NCI-H2107 treated with DMSO at 0.1 percent for 48 hours (cell line): ENCODE results near the gene ZNF883.
"Not testable (repeated sequence)": the region's sequence is repeated elsewhere in the genome, so short reads cannot be mapped to it uniquely, and the experiment has no call there.

Source experiments
- DNase-seq: peaks from one replicate; lab custom pipeline; 2025; ENCODE audit not compliant: unreplicated experiment; lab: John Stamatoyannopoulos, UW

Gene ZNF883

DNA sequence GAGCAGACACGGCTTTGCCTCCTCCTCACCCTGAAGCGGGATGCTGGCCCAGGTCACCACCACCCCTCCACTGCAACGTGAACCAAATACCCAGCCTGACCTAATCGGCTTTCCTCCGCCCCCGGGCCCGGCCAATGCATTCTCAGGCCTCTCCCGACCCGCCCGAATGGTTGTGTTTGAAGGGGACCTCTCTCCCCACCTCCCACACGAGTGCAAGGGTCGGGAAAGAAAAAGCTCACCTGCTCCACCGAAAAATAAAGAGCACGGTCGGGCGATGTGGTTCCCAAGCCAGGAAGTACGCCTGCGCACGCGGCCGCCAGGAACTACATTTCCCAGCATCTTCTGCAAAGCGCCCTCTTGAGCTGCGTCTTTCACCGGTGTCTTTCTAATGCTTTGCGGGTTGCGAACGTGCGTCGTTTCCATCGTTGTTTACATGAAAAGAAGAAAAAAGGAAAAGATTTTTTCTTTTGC is at the start of gene ZNF883:
Gene ZNF883, minus strand, starts transcription at position 282 of the 471 bp plus-strand sequence.
- DNase-seq, result no peak

DNA sequence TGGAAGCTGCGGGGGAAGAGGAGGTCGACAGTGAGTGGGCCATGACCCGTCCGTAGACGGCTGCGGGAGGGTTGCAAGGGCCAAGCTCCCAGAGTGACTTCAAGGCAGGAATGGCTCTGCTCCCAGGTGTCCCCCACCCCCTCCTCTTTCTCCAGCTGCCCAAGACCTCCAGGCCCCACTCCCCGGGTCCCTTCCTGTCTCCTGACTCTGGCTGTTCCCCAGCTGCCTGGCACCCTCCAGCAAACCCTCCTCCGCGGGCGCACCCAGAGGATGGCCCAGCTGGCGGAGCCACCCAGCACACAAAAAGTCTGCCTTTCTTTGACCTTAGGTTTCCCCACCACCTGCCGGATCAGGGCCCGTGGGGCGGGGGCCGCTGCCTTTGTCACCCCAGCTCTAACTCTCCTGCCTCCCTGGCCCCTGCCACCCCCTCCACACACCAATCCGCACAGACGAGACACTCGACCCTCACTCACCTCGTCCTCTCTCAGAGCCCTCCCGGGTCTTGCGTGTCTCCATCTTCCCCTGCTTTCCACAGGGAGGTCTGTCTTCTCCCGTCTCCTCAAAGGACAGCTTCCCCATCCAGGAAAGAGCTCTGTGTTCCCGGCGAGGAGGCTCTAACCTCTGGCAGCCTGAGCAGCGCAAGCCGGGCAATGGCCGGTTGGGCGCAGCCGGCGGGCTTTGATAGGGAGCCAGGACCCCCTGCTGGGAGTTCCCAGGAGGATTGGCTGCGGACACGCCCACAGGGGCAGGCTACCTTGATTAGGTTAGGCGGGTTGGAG is 49.3 kb upstream of the ZNF883 start:
- DNase-seq, result not testable (repeated sequence)

DNA sequence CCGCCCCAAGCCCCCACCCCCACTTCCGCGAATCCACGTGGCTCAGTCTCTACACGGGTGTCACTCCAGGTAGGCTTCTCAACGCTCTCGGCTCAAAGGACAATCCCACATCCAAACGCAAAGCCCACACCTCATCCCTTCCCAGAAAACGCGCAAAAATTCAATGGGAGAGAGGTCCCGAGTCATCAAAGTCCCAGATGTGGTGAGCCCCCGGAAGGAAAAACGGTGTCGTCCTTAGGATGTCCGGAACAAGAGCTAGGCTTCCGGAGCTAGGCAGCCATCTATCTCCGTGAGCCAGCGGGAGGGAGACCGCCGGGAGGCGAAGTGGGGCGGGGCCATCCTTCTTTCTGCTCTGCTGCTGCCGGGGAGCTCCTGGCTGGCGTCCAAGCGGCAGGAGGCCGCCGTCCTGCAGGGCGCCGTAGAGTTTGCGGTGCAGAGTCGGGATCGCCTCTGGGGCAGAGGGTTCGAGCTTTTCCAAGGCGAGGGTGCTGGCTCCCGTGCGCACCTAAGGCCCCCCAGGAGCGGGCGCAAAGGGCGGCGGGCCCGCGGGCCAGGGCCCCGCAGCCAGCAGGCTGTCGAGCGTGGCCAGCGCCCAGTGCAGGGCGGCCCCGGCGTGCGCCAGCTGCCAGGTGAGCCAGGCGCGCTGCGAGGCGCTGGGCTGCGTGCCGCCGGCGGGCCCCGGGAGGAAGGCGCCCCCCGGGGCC is 47.7 kb upstream of the ZNF883 start:
- DNase-seq, result not testable (repeated sequence)

DNA sequence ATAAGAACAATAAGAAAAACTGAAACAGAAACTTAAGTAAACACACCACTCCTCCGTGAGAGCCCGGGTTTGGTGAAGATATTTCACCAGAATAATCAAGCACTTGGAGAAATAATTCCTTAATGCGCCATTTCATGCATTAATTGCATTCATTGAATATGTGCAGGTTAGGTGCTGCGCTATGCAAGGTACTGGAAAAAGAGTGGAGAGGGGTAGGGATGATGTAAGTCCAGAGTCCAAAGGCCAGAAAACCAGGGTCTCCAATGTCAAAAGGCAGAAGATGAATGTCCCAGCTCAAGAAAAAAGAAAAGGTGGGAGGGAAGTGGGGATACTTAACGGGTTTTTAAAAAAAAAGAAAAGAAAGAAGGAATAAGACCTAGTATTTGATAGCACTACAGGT is 45.2 kb upstream of the ZNF883 start:
- no peak for DNase-seq

DNA sequence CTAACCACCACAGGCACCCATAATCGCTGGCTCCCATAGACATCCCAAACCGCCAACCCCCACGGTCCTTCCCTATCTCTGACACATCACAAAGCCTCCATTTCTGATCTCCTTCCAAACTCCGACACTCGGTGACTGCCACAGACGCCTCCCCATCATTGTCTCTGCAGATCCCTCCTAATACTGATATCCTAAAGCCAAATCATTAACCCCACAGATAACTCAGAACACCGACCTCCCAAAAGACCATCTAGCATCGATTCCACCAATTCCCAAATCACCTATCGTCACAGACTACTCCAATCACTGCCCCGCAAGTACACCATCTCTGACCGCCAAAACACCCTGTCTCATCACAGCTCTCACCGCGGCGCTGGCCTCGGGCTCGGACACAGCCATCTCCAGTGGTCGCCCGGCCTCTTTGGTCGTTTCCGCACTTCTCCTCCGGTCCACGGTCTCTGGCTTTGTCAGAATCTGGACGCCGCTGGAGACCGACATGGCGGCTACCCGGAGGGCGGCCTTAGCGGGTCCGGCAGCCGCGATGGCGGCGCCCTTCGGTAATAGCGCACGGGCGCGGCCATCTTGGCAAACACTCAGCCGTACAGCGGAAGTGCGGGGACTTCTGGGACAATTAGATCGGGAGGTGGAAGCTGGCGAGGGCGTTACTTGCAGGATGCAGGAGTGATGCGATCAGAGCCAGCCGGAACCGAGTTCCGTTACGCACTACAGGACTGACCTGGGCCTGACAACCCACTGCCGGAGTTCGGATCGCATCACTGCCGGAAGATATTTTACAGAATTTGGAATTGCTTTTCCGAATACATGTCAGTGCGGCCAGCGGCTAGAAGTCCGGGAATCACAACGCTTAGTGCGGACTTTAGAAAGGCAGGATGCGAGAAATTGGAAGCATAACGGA is 44.5 kb upstream of the ZNF883 start, which contains the start of gene ZFP37:
Gene ZFP37, minus strand, starts transcription at position 534 of the 916 bp plus-strand sequence. Its CDS starts 36 bp downstream, at position 498.
- no peak for DNase-seq

DNA sequence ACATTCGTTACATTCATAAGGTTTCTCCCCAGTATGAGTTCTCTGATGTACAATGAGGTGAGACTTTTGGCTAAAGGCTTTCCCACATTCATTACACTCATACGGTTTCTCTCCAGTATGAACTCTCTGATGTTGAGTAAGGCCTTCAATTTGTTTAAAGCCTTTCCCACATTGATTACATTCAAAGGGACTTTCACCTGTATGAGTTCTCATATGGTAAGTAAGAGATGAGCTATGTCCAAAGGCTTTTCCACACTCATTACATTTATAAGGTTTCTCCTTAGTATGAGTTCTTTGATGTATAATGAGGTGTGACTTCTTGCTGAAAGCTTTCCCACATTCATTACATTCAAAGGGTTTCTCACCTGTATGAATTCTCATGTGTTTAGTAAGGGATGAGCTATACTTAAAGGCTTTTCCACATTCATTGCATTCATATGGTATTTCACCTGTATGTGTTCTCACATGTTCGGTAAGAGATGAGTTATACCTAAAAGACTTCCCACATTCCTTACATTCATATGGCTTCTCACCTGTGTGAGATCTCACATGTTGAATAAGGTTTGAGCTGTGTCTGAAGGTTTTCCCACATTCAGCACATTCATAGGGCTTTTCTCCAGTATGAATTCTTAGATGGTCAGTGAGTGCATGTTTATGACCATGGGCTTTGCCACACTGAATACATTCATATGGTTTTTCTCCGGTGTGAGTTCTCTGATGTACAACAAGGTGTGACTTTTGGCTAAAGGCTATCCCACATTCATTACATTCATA is 31.1 kb upstream of the ZNF883 start:
- DNase-seq, result no peak

DNA sequence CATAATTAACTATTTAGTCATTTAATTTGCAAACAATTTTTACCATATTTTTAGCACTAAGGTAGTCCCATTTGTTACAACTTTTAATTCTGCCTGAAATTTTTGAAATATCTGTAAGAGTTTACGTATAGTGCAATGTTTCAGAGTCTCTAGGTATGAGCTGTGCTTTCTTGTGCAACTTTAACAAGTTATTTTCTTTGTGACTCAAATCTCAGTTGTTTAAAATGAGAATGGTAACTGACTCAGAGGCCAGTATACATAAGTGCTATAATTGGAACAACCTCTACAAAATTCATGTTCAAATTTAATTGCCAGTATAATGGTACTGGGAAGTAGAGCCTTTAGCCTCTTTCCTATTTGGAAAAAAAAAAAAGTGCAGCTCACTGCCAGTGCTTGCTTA is 14.2 kb upstream of the ZNF883 start:
- DNase-seq, result no peak

DNA sequence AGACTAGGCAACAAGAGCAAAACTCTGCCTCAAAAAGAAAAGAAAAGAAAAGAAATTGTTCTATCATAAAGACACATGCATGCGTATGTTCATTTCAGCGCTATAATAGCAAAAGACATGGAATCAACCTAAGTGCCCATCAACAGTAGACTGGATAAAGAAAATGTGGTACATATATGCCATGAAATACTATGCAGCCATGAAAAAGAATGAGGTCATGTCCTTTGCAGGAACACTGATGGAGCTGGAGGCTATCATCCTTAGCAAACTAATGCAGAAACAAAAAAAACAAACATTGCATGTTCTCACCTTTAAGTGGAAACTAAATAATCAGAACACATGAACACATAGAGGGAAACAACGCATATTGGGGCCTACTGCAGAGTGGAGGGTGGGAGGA is 6.3 kb upstream of the ZNF883 start:
- DNase-seq, result no peak

DNA sequence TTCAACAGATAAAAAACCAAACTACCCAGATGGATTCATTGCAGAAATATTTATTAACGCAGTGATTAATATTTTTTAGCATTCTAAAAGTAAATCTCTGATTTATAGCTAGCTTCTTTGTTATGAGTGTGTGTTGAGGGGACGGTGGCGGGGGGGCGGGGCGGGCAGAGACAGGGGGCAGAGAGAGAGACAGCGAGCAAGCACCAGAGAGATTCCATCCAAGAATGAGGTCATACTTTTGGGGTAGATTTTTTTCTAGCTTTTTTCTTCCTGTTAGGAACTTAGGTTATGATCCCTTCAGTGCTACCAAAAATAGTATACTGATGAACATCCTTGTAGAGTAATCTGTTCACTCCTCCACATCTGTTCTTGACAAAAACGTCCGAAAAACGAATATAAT is 500 bp upstream of the ZNF883 start:
- DNase-seq, result no peak

DNA sequence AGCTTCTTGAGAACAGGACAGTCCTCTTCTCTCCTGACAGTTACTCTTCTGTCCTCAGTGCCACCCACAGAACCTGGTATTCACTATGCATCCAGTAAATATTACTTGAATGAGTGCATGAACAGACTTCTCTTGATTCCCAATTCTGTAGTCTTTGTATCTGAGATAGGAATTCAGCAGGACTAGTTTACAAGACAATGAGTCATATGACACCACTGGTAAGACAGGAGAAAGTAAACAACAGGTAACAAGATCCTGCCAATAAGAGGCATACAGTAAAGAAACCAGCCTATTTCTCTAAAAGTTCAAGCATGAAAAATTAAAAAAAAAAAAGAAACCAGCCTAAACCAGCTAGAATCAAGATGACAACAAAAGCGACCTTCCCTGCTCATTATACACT is 6.2 kb downstream of the ZNF883 start:
- no peak for DNase-seq

DNA sequence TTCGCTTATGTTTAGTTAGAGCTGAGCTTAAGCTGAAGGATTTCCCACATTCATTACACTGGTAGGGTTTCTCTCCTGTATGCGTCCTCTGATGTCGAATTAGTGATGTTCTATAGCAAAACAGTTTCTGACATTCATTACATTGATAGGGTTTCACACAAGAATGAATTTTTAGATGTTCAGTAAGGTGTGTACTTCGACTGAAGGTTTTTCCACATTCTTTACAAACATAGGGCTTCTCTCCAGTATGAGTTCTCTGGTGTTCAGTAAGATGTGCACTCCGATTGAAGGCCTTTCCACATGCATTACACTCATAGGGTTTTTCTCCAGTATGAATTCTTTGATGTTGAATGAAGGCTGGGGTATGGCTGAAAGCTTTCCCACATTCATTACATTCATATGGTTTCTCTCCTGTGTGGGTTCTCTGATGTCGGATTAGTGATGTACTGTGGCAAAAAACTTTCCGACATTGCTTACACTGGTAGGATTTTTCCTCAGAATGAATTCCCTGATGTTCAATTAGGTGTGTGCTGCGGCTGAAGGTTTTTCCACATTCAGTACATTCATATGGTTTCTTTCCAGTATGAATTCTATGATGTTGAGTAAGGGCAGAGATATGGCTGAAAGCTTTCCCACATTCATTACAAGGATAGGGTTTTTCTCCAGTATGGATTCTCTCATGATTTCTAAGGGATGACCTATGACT is 14.6 kb downstream of the ZNF883 start:
- no peak for DNase-seq

DNA sequence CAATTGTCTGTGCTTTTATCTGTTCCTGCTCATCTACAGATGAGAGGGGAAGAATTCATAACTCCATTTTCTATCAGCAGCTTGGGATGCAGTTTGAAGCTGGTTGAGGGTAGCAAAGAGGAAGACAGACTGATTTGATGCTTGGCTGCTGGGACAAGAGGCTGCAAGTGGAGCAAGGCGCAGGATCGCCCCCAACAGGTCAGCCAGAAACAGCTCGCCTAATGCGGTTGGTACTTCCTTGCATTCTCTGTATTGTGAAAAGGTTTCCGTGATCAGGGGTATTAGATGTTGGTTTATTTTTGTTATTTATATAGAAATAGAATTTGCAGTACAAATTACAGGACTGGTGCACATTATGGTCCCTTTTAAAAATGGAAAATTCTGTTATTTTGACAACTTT is 40.6 kb downstream of the ZNF883 start:
- no peak for DNase-seq

DNA sequence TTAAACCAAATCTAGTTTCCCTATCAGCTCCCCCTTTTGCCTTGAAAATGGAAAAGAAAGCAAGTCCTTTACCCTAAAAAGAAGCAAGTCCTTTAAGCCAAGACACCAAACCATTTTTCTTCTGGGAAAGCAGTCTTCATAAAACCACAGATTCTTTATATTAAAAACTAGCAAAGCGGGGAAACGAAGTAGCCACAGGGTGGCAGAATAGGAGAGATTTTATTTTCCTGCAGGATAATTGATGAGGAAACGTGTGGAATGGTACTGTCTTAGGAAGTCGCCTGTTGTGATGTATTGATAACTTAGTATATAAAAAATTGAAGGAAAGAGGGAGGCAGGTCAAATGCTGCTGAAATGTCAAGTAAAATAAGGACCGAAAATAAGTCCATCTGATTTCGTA is 41.1 kb downstream of the ZNF883 start:
- no peak for DNase-seq

DNA sequence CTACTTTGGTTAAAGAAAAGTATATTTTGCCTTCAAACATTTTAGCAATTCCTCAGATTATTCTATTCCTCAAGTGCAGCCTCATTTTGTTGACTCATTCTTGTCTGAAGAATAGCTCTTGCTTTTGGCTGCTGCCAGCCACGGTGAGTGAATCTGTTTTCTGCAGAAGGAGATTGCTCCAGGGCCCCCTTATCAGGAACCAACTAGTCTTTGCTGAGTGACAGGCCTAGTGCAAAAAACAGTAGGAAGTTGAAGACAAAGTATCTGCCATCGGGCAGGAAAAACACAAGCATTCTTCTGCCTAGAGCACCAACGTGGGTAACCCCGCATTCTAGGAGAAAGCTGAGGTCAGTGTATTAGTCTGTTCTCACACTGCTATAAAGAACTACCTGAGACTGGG is 42.3 kb downstream of the ZNF883 start:
- DNase-seq, result no peak

DNA sequence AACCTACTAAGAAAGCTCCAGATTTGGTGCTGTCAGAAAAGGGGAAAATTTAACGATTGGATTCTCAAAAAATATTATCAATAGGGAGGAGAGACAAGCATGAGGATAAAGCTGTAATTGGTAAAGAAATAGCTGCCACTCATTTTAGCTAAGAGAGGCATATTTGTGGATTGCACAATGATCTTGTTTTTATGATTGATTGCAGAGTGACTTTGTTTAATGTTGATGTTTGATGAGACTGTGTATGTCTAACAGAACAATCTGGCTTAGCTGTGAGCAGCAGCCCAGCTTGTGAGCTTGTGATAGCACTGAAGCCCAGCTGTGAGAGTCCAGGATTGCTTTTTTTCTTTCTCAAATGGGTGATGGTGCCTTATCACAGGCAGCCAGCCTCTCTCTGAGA is 56.4 kb downstream of the ZNF883 start:
- DNase-seq, result no peak

DNA sequence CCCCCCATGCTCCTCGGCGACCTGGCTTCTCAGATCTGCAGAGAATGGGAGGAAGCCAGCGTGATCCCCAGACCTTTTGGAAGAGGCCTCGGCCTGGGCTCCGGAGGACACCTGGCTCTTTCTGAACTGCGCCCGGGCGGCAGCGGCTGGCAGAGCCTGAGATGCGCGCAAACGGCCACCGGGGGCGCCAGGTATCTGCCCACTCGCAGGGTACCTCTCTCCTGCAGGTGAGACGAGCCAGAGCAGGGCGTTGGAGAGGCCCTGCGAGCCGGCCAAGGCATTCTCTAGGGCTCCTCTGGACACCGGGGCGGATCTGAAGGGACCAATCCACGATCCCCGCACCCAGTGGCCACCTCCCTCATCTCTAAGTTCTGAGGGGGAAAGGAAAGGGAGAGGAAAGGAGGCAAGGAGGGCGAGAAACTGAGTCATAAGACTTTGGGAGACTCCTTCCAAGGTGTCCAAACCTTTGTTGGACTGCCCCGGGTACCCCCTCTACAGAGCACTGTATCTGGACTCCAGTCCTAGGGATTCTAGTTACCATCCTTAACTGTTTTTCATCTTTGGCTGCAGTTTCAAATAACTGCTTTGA is 66.3 kb downstream of the ZNF883 start:
- no peak for DNase-seq

DNA sequence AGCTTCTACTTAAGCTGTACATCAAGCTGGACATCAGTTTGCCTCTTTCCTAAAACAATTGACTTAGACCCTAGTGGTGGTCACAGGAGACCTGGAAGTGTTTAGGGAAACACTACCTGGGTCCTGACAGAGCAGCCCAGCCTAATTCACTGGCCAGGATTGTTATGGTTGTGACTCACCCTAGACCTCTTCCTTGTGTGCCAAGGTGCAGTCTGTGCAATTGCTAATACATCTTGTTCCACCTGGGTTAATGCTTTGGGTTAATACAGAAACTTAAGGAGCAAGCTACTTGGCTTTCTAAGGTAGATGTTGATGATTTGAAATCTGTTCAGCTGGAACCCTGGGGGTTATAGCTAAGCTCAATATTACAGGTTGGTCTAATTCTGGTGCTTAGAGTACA is 72.6 kb downstream of the ZNF883 start:
- DNase-seq, result no peak

DNA sequence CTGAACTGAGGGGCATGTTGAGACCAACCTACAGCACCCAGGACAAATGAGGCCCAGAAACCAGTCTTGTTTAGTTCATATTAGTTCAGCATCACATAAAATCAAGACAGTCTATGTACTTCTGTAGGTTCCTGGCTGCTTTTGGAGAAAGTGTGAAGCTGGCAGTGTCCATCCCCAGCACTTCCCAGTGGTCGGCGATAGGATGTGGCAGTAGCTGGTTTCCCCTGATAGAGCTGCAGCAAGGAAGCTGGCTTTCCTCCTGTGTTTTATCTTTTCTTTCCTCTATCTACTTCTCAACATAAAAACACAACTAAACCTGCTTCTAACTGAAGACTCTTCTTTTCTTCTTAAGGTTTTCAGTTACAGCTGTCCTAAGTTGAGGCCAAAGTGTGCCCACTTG is 78.3 kb downstream of the ZNF883 start:
- DNase-seq, result no peak

DNA sequence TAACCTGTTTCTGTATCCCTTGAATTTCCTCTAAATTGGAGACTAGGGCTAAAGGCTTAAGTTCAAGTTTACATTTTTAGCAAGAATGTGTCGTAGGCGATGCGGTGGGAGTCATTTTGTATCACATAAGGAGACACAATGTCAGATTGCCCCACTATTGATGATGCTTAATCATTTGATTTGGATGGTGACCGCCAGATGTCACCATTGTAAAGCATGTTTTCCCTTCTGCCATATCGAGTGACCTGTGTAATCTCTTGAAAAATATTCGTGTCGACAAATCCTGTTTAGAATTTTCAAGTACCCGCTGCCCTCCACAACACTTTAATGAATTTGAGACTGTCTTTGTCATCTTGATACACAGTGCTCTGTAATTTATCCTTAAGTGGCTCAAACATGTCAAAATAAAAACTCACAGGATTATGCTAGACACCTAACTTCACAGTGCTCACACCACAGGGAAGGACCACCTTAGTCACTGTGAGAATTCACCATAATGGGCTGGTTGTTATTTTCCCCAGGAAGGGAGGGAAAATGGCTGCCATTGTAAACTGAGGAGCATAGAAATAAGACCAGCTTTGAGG is 86.8 kb downstream of the ZNF883 start:
- no peak for DNase-seq
